Activated CD8-positive, alpha-beta T cell treated with anti-CD3 and anti-CD28 coated beads for 36 hours (primary cell): ENCODE measurements around the gene TTLL13. TPM values are rescaled to one million over a fixed set of nuclear protein-coding genes. Genes with fewer than 3 reads are reported as not detected.

ENCODE experiments used
- ATAC-seq: fragments of 200-7000 bp; cut with Tn5 transposase; one replicate; pipeline ENCODE4 v1.10.0; 2021; ENCODE audit warnings: mild to moderate bottlenecking, moderate library complexity
- CTCF ChIA-PET: fragments of 350-600 bp; sonication (Branson Sonifier 250); formaldehyde crosslinking; loops from one replicate; lab custom pipeline; 2021; ENCODE audit warnings: antibody characterized with exemption; lab: Charles Lee
- POLR2A ChIA-PET: fragments of 350-600 bp; sonication (Branson Sonifier 250); formaldehyde crosslinking; loops from one replicate; lab custom pipeline; 2021; ENCODE audit warnings: antibody characterized with exemption; lab: Charles Lee
- DNase-seq: peaks from one replicate; pipeline ENCODE4 v3.0.0-alpha.2; 2020
- H3K27ac Mint-ChIP-seq: one replicate; pipeline ENCODE4 v1.8.0; 2021; ENCODE audit warnings: mild to moderate bottlenecking, mixed read lengths
- H3K27me3 Mint-ChIP-seq: one replicate; pipeline ENCODE4 v1.8.0; 2021; ENCODE audit warnings: mixed read lengths
- H3K36me3 Mint-ChIP-seq: one replicate; pipeline ENCODE4 v1.8.0; 2021; ENCODE audit warnings: low read depth, mixed read lengths
- H3K4me1 Mint-ChIP-seq: one replicate; pipeline ENCODE4 v1.8.0; 2021; ENCODE audit warnings: low read depth, mixed read lengths
- H3K4me3 Mint-ChIP-seq: one replicate; pipeline ENCODE4 v1.8.0; 2021; ENCODE audit warnings: mild to moderate bottlenecking, moderate library complexity, mixed read lengths
- H3K9me3 Mint-ChIP-seq: one replicate; pipeline ENCODE4 v1.8.0; 2021; ENCODE audit warnings: mixed read lengths
- intact Hi-C: fragments of 100-400 bp; cut with micrococcal nuclease; formaldehyde crosslinking; loops from one replicate; pipeline ENCODE4 v1.10.0; 2022
- total RNA-seq, 2 experiments: library from RNA; stranded (reverse); gene quantifications; one replicate each; pipeline ENCODE4 v1.2.3, GENCODE V29; 2021
- TF ChIP-seq, protein P1 (sequence below): fragments of 200-600 bp; IDR thresholded peaks from one replicate; pipeline ENCODE4 v1.8.0; 2022; ENCODE audit warnings: antibody characterized with exemption, mild to moderate bottlenecking

The TTLL13 gene
- 1 to 10 TPM in 1 of 2 experiments, under 1 TPM in 1; 0.20 to 1.1 TPM for total RNA-seq

DNA sequence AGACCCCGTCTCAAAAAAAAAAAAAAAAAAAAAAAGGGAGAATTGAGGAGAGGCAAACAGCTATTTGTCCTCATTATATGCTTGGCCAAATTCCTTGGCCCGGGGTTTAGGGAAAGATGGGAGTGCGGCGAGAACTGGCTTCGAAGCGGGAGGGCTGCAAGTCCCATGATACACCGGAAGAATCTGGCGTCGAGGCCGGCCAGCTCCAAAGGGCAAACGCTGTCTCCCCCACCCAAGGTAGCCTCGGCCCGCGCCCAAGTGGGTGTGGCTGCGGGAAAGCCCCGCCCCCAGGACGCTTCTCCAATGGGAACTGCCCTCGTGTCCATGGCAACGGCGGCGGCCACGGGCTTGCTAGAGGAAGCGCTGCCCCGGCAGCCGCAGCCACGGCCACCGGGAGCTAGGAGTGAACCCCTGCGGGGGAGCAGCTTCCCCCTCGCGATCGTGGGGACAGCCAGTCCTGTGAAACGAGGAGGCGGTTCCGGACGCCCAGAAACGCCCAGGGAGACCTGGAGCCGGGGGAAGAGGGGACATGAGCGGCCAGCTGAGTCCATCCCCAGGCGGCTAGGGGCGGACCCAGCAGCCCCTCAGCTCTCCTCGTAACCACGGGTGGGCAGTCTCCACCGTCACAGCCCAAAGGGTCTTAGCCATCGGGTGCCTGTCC, at the start of gene TTLL13:
Gene TTLL13, plus strand, starts transcription at position 354 of the 661 bp plus-strand sequence. CDS start 1,075 bp downstream, outside the sequence.
- ATAC-seq, result peak; percentile 71
- ChIA-PET POLR2A (interaction anchor here (1.8 to 2.8 kb wide), 3 partner anchors 16 to 23 kb away, joined by 4 to 13 read pairs (median 7); partner anchors contain the start of genes CIB1, GDPGP1 and NGRN), CTCF (interaction anchor here (0.6 to 2.3 kb wide), 10 partner anchors 13 to 106 kb away, joined by 3 to 8 read pairs (median 3); no protein-coding TSS in a partner anchor)
- peak within 1 kb of the TSS; percentile 54 for H3K4me3 Mint-ChIP-seq
- peak; percentile 79 for DNase-seq
- TF ChIP-seq, protein P1, sequence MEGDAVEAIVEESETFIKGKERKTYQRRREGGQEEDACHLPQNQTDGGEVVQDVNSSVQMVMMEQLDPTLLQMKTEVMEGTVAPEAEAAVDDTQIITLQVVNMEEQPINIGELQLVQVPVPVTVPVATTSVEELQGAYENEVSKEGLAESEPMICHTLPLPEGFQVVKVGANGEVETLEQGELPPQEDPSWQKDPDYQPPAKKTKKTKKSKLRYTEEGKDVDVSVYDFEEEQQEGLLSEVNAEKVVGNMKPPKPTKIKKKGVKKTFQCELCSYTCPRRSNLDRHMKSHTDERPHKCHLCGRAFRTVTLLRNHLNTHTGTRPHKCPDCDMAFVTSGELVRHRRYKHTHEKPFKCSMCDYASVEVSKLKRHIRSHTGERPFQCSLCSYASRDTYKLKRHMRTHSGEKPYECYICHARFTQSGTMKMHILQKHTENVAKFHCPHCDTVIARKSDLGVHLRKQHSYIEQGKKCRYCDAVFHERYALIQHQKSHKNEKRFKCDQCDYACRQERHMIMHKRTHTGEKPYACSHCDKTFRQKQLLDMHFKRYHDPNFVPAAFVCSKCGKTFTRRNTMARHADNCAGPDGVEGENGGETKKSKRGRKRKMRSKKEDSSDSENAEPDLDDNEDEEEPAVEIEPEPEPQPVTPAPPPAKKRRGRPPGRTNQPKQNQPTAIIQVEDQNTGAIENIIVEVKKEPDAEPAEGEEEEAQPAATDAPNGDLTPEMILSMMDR, result no peak
- H3K9me3 Mint-ChIP-seq, result no peaks in the 10 kb centered on the region
- intact Hi-C loops, result no loop called here
- peaks cover 16% of the 10 kb centered on the region for H3K4me1 Mint-ChIP-seq
- H3K27ac Mint-ChIP-seq, result no peak within 1 kb of the TSS
- H3K27me3 Mint-ChIP-seq, result peaks cover 2% of the 10 kb centered on the region
- H3K36me3 Mint-ChIP-seq, result no peaks in the 10 kb centered on the region

GRCh38 chr15:90200534-90201129, 48.7 kb upstream of the TTLL13 start:
- TF ChIP-seq, protein P1, result no peak
- Mint-ChIP-seq H3K36me3 (no peaks in the 10 kb centered on the region), H3K27me3 (no peaks in the 10 kb centered on the region), H3K9me3 (no peaks in the 10 kb centered on the region), H3K27ac (peak overlapping the region; percentile 71), H3K4me3 (peak overlapping the region; percentile 76), H3K4me1 (peaks cover 15% of the 10 kb centered on the region)
- DNase-seq (no peak), ATAC-seq (no peak)
- POLR2A ChIA-PET, result interaction anchor here (0.7 to 2.0 kb wide), 7 partner anchors 8 to 101 kb away, joined by 3 to 7 read pairs (median 3); partner anchors contain the start of genes CIB1, GDPGP1 and NGRN
- intact Hi-C loops, result no loop called here
- CTCF ChIA-PET, result interaction anchor here (0.7 to 1.7 kb wide), 8 partner anchors 9 to 101 kb away, joined by 3 to 8 read pairs (median 4); no protein-coding TSS in a partner anchor

GRCh38 chr15:90201130-90201943, 48.0 kb upstream of the TTLL13 start, which contains the start of gene SEMA4B:
TSS of gene SEMA4B (plus strand) at chr15:90201330. CDS start at chr15:90201579, 249 bp downstream.
- no peaks in the 10 kb centered on the region for H3K9me3 Mint-ChIP-seq
- H3K27ac Mint-ChIP-seq, result peak within 1 kb of the TSS; percentile 71
- H3K4me1 Mint-ChIP-seq, result peaks cover 15% of the 10 kb centered on the region
- CTCF ChIA-PET, result interaction anchor here (1.0 to 1.7 kb wide), 7 partner anchors 9 to 100 kb away, joined by 3 to 8 read pairs (median 5); no protein-coding TSS in a partner anchor
- TF ChIP-seq, protein P1, result no peak
- H3K27me3 Mint-ChIP-seq, result no peaks in the 10 kb centered on the region
- ATAC-seq (peak; percentile 92), DNase-seq (peak; percentile 76)
- H3K4me3 Mint-ChIP-seq, result peak within 1 kb of the TSS; percentile 76
- intact Hi-C loops, result no loop called here
- no peaks in the 10 kb centered on the region for H3K36me3 Mint-ChIP-seq
- POLR2A ChIA-PET, result interaction anchor here (0.6 to 1.6 kb wide), 5 partner anchors 11 to 101 kb away, joined by 3 to 6 read pairs (median 3); partner anchors contain the start of genes CIB1 and GDPGP1

DNA sequence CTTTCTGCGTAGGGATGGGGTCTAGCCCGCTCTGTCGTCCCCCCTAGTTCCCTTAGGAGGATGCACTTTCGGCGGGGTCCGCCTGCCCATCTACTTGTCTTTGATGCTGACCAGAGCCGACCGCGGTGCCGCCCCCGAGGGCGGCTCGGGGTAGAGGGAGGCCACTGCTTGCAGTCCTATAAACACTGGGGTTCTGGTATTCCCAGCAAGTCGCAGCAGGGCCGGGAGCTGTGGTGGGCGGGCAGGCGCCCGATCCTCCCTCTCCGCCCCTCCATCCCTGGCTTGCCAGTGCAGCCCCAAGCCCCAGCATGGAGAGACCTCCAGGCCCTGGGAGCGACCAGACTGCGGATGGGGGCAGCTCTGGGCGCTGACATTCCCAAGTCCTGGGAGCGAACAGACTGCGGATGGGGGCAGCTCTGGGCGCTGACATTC, 47.4 kb upstream of the TTLL13 start:
- no peaks in the 10 kb centered on the region for H3K9me3 Mint-ChIP-seq
- POLR2A ChIA-PET, result interaction anchor here (0.6 to 1.8 kb wide), 7 partner anchors 11 to 102 kb away, joined by 3 to 6 read pairs (median 3); partner anchors contain the start of genes CIB1 and GDPGP1
- peak overlapping the region; percentile 72 for H3K4me3 Mint-ChIP-seq
- TF ChIP-seq, protein P1, result no peak
- intact Hi-C loops, result no loop called here
- peaks cover 15% of the 10 kb centered on the region for H3K4me1 Mint-ChIP-seq
- no peaks in the 10 kb centered on the region for H3K36me3 Mint-ChIP-seq
- DNase-seq (no peak), ATAC-seq (no peak)
- CTCF ChIA-PET, result interaction anchor here (1.5 to 1.7 kb wide), 3 partner anchors 10 to 50 kb away, joined by 3 to 8 read pairs (median 5); no protein-coding TSS in a partner anchor
- no peaks in the 10 kb centered on the region for H3K27me3 Mint-ChIP-seq
- H3K27ac Mint-ChIP-seq, result no peak overlapping the region
